ENCODE data around the gene RASGEF1B. TPM values are rescaled to one million over a fixed set of nuclear protein-coding genes. Genes with fewer than 3 reads are reported as not detected.
A peak's percentile ranks its signal among the peaks of the same experiment; 100 is the strongest.

The RASGEF1B gene
- total RNA-seq, 1 experiment from 2014 or later, result not detected

DNA sequence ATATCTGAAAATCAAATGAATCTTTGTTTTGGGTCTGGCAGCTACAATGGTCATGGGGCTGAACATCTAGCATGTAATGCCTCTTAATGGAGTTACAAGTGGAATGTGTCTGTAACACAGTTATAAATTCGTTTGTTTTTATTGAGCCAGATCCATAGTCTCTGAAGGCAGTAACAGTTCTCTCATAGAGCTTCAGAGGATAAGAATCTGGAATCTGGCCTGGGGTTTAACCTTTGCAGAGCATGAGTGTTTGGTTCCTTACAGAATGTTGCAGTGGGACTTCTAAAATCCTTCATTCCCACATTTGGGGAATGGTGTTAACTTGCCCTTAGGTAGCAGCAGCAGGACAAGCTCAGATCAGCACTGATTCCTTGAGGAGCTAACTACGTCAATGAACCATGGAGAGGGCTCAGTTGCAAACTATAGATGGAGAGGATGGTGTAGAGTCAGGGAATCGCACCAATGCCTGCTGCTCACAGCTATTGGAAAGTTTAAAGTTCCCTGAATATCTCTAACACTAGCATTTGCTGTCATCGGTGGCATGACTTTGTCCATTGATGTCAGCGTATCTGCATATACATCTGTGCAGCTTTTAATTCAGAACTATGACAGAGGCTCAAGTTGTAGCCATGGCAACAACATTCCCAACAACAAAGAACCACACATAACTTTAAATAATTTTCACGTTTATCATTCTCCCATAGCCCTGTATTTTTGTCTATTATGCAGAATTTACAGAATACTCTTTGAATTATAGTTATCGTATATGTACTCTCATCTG lies 72.2 kb downstream of the RASGEF1B start:
- no peak for DNase-seq (ENCODE audit: low read depth)

DNA sequence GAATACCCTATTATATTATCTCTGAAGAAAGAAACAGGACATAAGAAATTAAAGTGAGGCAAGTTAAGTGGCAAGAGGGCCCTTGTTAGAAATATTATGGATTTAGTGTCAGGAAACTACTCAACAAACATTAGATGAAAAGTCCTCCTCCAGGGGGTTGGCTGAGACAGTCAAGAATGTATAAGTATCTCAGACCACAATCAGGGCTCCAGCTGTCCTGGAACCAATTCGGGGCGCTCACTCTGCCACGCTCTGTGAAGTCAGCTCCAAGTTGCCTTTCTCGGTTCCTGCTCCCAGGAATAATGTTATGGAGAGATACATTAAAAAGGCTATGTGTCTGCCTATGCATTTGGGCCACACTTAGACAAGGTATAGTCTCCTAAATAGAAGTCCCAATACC lies 73.3 kb downstream of the RASGEF1B start:
- DNase-seq (ENCODE audit: low read depth), result no peak

DNA sequence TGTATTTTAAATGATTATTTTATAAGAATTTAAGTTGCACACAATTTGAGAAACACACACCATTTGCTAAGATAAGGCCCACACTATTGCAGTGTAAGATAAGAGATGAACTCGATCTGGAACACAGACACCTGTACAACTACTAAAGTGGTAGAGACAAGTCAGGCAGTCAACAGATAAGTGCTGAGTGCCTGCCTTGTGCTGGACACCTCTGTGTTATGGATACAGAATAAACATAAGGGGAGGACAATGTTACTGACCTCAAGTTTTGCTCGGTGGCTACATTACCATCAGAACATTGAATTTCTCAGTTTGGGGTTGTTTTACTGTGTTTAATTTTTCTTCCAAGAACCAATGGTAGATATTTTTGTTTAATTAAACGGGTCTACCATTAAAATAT lies 74.1 kb downstream of the RASGEF1B start:
- DNase-seq (ENCODE audit: low read depth), result no peak

DNA sequence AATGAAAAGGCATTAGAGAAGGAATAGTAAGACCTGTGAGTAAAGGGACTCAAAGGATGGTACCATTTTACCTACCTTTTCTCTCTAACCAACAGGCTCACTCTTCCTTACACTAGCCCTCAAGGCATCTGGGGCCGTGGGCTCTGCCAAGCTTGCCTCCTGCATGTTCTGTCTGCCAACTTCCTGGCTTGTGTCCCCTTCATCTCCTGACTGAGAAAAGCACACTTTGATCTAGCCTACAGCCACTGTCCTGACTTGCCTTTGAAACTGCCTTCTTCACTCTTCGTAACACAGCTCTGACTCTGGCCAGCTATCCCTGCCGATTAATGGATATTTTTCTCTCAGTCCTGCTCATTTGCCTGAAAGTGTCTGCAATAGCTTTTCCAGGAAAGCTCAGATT lies 76.5 kb downstream of the RASGEF1B start:
- no peak for DNase-seq (ENCODE audit: low read depth)

DNA sequence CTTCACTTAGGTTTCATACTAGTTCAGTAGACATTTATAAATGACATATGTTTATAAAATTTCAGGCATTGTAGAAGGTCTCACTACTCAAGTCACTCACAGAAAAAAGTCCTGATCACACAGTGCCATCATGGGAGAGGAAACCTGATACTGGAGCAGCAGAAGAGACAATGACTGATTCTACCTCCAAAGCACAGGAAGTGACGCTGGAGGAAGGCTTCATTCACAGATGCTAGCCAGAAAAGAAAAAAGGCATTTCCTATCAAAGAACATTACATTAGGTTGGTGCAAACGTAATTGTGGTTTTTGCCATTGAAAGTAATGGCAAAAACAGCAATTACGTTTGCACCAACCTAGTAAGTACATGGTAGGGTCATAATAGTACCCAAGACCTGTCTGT lies 79.5 kb downstream of the RASGEF1B start:
- peak; percentile 17 for DNase-seq (ENCODE audit: low read depth)

DNA sequence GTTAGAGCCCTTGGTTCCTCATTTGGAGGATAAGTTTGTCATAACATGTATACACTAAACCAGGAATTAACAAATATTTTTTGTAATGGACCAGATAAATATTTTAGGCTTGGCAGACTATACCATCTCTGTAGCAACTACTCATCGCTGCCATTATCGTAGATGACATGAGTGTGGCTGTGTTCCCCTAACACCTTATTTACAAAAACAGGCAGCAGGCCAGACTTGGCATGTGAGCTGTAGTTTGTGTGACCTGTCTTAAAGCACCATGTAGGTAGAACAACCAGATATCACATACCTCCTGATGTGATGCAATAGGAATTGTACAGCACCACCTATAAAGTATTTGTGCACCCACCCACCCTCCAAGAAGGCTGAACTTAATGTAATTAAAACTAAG lies 82.0 kb downstream of the RASGEF1B start:
- DNase-seq (ENCODE audit: low read depth), result no peak

DNA sequence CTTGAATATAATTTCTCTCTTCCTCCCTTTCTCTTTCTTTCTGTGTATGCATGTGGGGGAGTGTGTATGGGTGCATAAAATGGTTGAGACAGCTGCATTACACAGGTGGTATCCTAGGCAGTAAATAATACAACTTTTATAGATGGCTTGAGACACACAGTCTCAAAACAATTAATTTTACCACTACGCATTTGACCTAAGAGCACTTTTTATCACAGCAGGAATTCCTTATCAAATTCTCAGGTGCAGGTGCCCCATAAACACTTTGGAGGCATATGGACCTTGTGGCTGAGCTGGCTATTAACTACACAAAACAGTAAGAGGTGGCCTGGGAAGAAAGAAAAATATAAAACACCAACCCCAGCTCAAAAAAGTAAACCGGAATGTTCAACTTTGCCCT lies 91.3 kb downstream of the RASGEF1B start:
- no peak for DNase-seq (ENCODE audit: low read depth)

DNA sequence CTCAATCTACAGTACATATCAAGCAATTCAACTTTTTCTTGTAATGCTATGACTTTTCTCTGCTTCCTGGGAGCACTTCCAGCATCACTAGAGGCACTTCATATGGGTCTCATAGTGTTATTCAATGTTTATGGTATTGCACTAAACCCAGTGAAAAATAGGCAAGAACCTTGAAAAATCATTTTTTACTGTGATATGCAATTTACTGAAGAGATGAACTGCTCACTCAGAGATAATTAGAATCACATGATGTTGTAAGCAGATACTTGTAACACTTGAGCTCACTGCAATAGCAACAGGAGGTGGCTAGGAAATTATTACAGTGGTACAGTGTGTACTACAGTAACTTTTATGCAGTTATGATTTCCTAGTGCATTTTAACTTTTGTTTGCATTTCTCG lies 93.3 kb downstream of the RASGEF1B start:
- DNase-seq (ENCODE audit: low read depth), result no peak

DNA sequence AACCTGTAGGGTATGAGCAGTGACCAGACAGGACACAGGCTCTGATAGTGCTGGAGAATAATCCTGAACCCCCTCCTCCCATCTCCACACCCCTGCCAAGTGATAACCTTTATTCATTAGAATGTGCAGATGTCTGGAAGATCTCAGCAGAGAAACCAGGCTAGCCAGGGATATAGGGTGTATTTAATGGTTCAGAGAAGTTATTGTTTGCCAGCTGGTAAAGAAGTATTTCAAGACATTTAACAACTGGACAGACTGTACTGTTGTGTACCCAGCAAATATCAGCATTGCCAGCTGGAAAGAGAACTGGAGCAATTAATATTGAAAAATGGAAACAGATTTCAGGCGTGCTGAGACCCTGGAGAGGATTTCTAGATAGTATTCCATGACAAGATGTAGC lies 94.5 kb downstream of the RASGEF1B start:
- no peak for DNase-seq (ENCODE audit: low read depth)

DNA sequence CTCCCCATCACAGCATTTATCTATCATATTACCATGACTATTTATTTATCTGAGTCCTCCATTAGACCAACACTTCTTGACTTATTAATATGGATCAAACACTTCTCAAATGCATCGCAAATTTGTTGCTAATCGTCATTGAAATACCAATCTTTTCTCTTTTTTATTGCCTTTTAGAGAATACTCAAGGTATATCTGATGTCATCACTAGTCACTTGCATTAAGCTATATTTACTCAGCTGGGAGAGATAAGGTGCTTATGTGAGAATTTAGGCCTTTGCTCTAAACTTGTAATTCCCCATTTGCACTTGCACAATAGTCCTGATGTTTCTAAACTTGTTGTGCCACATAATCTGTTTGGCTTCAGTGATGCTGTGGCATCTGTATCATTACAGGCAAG lies 95.0 kb downstream of the RASGEF1B start:
- DNase-seq (ENCODE audit: low read depth), result no peak
